ENCODE data around the gene KATNB1. TPM values are rescaled to one million over a fixed set of nuclear protein-coding genes. Genes with fewer than 3 reads are reported as not detected.
A peak's percentile ranks its signal among the peaks of the same experiment; 100 is the strongest.

The KATNB1 gene
- total RNA-seq, 1 experiment from 2014 or later, result 32.2 TPM

DNA sequence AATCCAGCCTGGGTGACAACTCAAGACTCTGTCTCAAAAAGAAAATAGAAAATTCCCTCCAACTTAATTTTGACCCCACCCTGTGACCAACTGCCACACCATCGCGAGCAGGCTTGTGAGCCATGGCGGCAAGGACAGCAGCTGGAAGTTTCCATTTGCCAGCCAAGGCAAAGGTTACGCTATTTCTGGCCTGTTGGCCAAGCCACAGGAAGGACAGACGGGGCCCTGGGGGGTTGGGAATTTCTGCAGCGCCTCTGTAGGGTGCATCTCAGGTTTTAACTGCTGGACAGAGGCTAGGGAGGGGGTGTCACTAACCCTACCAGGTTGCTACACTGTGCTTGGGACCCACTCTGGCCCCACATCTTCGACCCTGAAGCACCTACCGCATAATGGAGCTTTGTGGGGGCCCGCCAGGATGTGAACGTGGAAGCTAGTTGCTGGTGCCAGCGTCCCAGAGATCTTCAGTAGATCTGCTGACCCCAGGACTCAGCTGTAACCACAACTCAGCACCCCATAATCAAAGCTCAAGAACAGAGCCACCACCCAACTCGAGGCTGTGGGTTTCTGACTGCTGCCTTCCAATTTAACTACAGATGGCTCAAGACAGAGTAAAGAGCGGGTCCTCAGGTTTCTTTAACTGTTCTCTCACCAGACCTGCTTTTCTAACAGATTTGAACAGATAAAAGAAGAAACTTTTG lies 55.8 kb downstream of the KATNB1 start:
- TSS peak; percentile 3 for BruUV-seq (replicated peaks)
- ChIA-PET CTCF (no interaction called here), RAD21 (ENCODE audit: low non-redundant PET in 1 of 2, low total read pairs in 2 of 2, uncharacterized antibody in 2 of 2, unreplicated experiment in 2 of 2) (no interaction called here), POLR2A (interaction anchor here (0.6 kb wide), 1 partner anchor 271 kb away, joined by 3 read pairs; no protein-coding TSS in a partner anchor)
- H2AFZ ChIP-seq (ENCODE audit: low read depth, low read length, poor library complexity, severe bottlenecking), result no peak overlapping the region
- no peaks in the 10 kb centered on the region for H3K79me2 ChIP-seq (ENCODE audit: insufficient read depth, low read length)
- no peak overlapping the region for H3K27ac ChIP-seq (ENCODE audit: low read depth, low read length)
- ATAC-seq, result no peak
- no peaks in the 10 kb centered on the region for H3K9me2 ChIP-seq (ENCODE audit: insufficient read depth)
- no peaks in the 10 kb centered on the region for H4K20me1 ChIP-seq (ENCODE audit: insufficient read depth)
- H3K4me1 ChIP-seq (ENCODE audit: control insufficient read depth in 1 of 2, insufficient read depth in 2 of 2, low read length in 2 of 2), result peaks cover 10 to 11% of the 10 kb centered on the region in 2 experiments; a peak in 3 of 4 replicates
- intact Hi-C loops (cut with micrococcal nuclease), result no loop called here
- H3K4me3 ChIP-seq (replicated peaks in 1 of 2; ENCODE audit: low read depth in 1 of 2, low read length in 2 of 2), result no peak overlapping the region
- H3K9ac ChIP-seq (ENCODE audit: low read length), result no peak overlapping the region
- peaks cover 2 to 5% of the 10 kb centered on the region in 2 experiments; a peak in 3 of 4 replicates for H3K36me3 ChIP-seq (ENCODE audit: control insufficient read depth in 1 of 2, insufficient read depth in 2 of 2, low read length in 2 of 2)
- DNase-seq (ENCODE audit: low read depth, low spot score), result no peak
- H3K4me2 ChIP-seq (ENCODE audit: low read length), result no peak overlapping the region
- no peak for TF ChIP-seq SIN3A (IDR thresholded peaks at IDR 0.05; ENCODE audit: low read depth)
- no peaks in the 10 kb centered on the region for H3K9me3 ChIP-seq (ENCODE audit: control insufficient read depth in 1 of 2, insufficient read depth in 1 of 2, low read depth in 1 of 2, low read length in 2 of 2)
- no peaks in the 10 kb centered on the region for H3K27me3 ChIP-seq (ENCODE audit: insufficient read depth, low read length)

DNA sequence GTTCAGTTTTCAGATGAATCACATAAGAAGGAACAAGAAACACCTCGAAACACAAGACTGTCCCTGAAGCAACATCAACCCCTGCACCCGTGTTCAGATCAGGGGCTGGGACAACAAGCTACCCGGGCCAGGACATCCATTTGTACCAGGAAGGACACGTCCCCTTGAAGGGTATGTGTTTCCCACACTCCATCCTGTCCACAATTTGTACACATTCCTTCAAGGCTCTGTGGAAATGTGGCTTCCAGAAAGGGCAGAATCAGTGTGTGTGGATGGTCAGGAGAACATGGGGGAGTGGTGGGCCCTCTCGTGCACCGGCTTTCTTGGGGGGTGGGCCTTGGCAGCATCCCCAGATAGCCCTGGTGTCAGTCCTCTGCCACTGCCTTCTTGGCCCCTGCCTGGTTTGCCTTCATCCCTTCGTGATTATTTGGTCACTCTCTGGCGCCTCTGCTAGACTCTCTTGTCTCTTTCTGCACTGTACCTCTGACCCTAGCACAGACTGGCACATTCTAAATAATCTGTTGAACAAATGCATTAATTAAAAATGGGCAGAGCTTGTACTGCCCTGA lies 56.4 kb downstream of the KATNB1 start:
- Histone ChIP-seq H3K27me3 (ENCODE audit: insufficient read depth, low read length) (no peaks in the 10 kb centered on the region), H3K9me2 (ENCODE audit: insufficient read depth) (no peaks in the 10 kb centered on the region), H3K4me3 (replicated peaks in 1 of 2; ENCODE audit: low read depth in 1 of 2, low read length in 2 of 2) (no peak overlapping the region), H4K20me1 (ENCODE audit: insufficient read depth) (no peaks in the 10 kb centered on the region), H3K9me3 (ENCODE audit: control insufficient read depth in 1 of 2, insufficient read depth in 1 of 2, low read depth in 1 of 2, low read length in 2 of 2) (no peaks in the 10 kb centered on the region), H3K36me3 (ENCODE audit: control insufficient read depth in 1 of 2, insufficient read depth in 2 of 2, low read length in 2 of 2) (peaks cover 4 to 5% of the 10 kb centered on the region in 2 experiments; a peak in 3 of 4 replicates), H3K4me1 (ENCODE audit: control insufficient read depth in 1 of 2, insufficient read depth in 2 of 2, low read length in 2 of 2) (peaks cover 13 to 15% of the 10 kb centered on the region in 2 experiments; a peak in 3 of 4 replicates), H3K4me2 (ENCODE audit: low read length) (no peak overlapping the region), H3K79me2 (ENCODE audit: insufficient read depth, low read length) (no peaks in the 10 kb centered on the region), H3K27ac (ENCODE audit: low read depth, low read length) (no peak overlapping the region), H2AFZ (ENCODE audit: low read depth, low read length, poor library complexity, severe bottlenecking) (no peak overlapping the region), H3K9ac (ENCODE audit: low read length) (no peak overlapping the region)
- TF ChIP-seq EGR1 (IDR thresholded peaks at IDR 0.05; ENCODE audit: low read depth) (no peak), SP1 (IDR thresholded peaks at IDR 0.05; ENCODE audit: low read depth) (no peak), CBX3 (IDR thresholded peaks at IDR 0.05; ENCODE audit: low read depth) (no peak), JUND (IDR thresholded peaks at IDR 0.05) (no peak), POLR2A (IDR thresholded peaks at IDR 0.05; ENCODE audit: borderline replicate concordance, extremely low read depth, insufficient read depth, insufficient read length) (no peak), POLR2AphosphoS5 (IDR thresholded peaks at IDR 0.05; ENCODE audit: low read depth, low read length) (no peak), RAD21 (IDR thresholded peaks at IDR 0.05; ENCODE audit: low read depth) (no peak), EZH2phosphoT487 (IDR thresholded peaks at IDR 0.05; ENCODE audit: borderline replicate concordance) (no peak), FOSL1 (IDR thresholded peaks at IDR 0.05; ENCODE audit: low read depth) (no peak), SIN3A (IDR thresholded peaks at IDR 0.05; ENCODE audit: low read depth) (no peak), ZNF274 (IDR thresholded peaks at IDR 0.05; ENCODE audit: low read depth, low read length) (no peak)
- TF ChIP-seq, protein P1, sequence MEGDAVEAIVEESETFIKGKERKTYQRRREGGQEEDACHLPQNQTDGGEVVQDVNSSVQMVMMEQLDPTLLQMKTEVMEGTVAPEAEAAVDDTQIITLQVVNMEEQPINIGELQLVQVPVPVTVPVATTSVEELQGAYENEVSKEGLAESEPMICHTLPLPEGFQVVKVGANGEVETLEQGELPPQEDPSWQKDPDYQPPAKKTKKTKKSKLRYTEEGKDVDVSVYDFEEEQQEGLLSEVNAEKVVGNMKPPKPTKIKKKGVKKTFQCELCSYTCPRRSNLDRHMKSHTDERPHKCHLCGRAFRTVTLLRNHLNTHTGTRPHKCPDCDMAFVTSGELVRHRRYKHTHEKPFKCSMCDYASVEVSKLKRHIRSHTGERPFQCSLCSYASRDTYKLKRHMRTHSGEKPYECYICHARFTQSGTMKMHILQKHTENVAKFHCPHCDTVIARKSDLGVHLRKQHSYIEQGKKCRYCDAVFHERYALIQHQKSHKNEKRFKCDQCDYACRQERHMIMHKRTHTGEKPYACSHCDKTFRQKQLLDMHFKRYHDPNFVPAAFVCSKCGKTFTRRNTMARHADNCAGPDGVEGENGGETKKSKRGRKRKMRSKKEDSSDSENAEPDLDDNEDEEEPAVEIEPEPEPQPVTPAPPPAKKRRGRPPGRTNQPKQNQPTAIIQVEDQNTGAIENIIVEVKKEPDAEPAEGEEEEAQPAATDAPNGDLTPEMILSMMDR (IDR thresholded peaks at IDR 0.05 in 2 of 3, conservative IDR thresholded peaks at IDR 0.05 in 1 of 3; ENCODE audit: borderline replicate concordance in 1 of 3, insufficient read depth in 1 of 3, low read depth in 2 of 3, low read length in 2 of 3), result no peak
- BruUV-seq (replicated peaks), result no TSS peak
- intact Hi-C loops (cut with micrococcal nuclease), result no loop called here
- ChIA-PET RAD21 (ENCODE audit: low non-redundant PET in 1 of 2, low total read pairs in 2 of 2, uncharacterized antibody in 2 of 2, unreplicated experiment in 2 of 2) (interaction anchor here in 1 of 2 experiments (0.7 kb wide), 1 partner anchor 161 kb away, joined by 5 read pairs; no protein-coding TSS in a partner anchor), POLR2A (interaction anchor here (0.6 kb wide), 1 partner anchor 270 kb away, joined by 3 read pairs; no protein-coding TSS in a partner anchor), CTCF (no interaction called here)
- DNase-seq (ENCODE audit: low read depth, low spot score) (no peak), ATAC-seq (no peak)
